GM12874 (cell line): ENCODE results near the gene MGST1.

ENCODE experiments used
- TF ChIP-seq, protein P1 (sequence below): IDR thresholded peaks from 2 replicates; pipeline ENCODE4 v1.5.1; 2011; ENCODE audit warnings: low read depth, mild to moderate bottlenecking, control low read depth, low read length, moderate library complexity; ENCODE audit not compliant: insufficient read depth

Gene MGST1

GRCh38 chr12:16370096-16370495, 22.7 kb downstream of the MGST1 start:
- TF ChIP-seq, protein P1, sequence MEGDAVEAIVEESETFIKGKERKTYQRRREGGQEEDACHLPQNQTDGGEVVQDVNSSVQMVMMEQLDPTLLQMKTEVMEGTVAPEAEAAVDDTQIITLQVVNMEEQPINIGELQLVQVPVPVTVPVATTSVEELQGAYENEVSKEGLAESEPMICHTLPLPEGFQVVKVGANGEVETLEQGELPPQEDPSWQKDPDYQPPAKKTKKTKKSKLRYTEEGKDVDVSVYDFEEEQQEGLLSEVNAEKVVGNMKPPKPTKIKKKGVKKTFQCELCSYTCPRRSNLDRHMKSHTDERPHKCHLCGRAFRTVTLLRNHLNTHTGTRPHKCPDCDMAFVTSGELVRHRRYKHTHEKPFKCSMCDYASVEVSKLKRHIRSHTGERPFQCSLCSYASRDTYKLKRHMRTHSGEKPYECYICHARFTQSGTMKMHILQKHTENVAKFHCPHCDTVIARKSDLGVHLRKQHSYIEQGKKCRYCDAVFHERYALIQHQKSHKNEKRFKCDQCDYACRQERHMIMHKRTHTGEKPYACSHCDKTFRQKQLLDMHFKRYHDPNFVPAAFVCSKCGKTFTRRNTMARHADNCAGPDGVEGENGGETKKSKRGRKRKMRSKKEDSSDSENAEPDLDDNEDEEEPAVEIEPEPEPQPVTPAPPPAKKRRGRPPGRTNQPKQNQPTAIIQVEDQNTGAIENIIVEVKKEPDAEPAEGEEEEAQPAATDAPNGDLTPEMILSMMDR = no peak

DNA sequence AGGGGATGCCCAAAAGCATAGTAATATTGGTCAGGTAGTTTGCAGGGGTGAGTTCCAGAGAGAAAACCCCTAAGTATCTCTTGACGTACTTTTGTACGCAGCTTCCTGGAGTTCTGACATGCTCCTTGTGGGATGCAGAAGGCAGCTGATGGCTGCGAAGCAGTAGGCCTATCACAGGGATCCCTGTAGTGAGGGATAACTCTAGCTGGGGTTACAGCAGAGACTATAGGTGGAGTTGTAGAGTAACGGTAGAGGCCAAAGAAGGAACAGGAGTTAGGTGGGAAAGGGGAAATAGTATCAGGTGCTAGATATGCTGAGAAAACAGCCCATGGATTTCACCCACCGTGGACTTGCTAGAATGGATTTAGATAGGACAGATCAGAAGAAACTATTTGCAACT, 37.3 kb downstream of the MGST1 start:
- TF ChIP-seq, protein P1 = no peak

DNA sequence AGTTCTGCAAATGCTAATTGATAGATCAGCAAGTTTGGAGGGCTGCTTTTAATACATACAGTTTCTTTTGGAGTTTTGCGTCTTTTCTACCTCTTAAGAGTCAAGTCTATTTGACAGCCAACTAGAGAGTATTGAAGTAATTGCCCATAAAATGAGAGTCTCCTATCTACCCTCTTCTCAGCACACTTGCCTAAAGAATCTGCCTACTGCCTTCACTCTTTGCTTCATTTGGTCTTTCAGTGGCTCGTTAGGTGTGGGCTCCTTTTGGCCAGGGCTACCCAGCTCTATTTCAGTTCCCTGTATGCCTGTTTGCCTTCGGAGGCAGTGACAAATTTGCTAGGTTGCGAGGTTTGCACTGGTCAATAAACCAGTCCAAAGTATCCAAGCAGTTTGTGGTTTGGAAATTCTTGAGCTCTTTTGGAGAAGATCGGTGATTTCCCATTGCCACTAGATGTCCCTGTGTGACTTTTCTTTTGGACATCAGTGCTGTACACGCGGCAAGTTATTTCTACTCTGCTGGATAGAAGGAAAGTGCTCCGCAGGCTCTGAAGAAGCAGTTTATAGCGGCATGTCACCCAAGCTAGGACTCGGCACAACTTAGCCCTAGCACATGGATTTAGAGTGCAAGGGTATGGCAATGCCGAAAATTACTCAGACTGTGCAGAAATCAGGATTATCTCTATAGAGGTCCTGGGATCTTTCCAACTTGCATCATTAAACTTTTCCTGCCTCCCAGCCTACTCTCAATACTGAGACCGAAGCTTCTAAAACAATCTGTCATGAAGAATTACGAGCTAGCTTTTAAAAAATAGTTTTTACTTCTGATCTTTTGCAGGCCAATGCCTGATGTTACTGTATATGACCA, 38.6 kb downstream of the MGST1 start:
- TF ChIP-seq, protein P1 = 0 out of 2 replicates have a peak, but pooled peaks have one; percentile 7

GRCh38 chr12:16387919-16388318, 40.5 kb downstream of the MGST1 start:
- TF ChIP-seq, protein P1 = no peak

DNA sequence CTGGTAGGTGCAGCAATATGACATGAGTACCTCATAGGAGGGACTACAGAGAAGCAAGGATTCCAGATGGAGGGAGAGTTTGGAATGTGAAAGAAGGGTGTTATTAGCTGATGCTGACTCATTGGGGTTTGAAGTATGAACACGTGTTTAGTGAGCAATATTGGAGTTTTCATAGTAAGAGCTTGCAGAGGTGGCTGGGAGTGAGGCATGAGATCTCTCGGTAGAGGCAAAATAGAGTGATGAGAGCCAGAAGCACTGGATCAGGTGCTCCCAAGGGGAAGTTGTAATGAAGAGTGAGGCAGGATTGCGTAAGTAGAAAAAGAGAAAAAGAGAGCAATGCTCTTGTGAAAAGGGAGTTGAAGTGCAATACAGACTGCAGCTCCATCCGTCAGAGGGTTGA, 42.1 kb downstream of the MGST1 start:
- TF ChIP-seq, protein P1 = no peak

DNA sequence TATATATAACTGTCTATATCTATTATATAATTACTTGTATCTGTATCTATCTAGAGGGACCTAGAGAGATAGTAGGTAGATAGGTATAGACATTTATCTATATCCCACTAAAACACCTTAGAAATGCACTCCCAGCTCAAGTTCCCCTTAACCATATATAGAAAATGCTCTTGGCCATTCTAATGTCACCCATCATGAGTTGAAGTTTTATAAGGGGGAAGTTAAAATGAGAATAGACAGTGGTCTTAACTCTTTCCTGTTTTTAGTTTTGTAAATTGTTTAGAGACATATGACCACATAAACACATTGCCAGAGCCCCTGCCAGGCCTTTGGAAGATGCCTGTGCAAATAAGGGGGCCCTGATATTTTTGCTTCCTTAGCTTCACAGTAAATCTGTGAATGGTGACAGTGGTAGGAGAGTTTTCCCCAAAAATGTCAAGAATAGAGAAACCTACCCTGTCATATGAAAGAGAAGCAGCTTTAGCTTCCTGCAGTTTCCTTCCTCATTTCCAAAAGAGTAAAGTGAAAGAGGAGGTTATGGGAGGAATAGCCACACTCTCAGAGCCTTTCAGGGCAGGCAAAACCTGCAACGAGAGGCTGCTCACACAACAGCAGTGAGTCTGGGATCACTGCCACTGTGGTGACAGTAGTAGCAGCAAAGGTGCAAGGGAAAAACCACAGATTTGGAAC, 45.5 kb downstream of the MGST1 start:
- TF ChIP-seq, protein P1 = no peak

DNA sequence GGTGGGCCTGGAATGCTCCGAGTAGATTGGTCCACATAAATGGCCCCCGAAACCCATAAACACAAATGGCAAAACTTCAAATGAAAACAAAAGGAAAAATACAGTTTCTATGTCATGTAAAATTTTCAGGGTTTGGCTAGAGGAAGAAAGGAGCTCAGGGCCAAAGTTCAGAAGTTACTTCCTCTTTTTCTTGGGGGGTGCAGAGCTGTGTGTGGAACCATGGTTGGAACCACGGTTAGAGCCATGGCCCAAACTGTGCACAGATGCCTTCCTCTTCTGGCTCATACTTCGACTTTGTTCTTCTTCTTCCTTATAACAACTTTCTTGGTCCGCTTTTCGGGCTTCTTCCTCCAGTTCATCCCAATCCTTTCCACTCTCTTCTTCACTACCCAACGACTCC, 51.7 kb downstream of the MGST1 start:
- TF ChIP-seq, protein P1 = no peak
